GM13976 (cell line): ENCODE measurements around the gene CCDC148.

ENCODE experiments used
- DNase-seq: peaks from one replicate; pipeline ENCODE4 v3.0.0; 2012; ENCODE audit warnings: low spot score
- in situ Hi-C: fragments of 300-500 bp; cut with MboI; formaldehyde crosslinking; loops from one replicate; pipeline ENCODE4 v1.12.0; 2022; ENCODE audit warnings: low sequenced_read_pairs, mixed read lengths, inconsistent platforms; ENCODE audit not compliant: unreplicated experiment
- TF ChIP-seq, protein P1 (sequence below): IDR thresholded peaks from 2 replicates; pipeline ENCODE4 v1.5.1; 2012; ENCODE audit warnings: borderline replicate concordance, mild to moderate bottlenecking; ENCODE audit not compliant: insufficient read depth; ENCODE audit errors: extremely low read depth, missing control alignments, control extremely low read depth

The CCDC148 gene

DNA sequence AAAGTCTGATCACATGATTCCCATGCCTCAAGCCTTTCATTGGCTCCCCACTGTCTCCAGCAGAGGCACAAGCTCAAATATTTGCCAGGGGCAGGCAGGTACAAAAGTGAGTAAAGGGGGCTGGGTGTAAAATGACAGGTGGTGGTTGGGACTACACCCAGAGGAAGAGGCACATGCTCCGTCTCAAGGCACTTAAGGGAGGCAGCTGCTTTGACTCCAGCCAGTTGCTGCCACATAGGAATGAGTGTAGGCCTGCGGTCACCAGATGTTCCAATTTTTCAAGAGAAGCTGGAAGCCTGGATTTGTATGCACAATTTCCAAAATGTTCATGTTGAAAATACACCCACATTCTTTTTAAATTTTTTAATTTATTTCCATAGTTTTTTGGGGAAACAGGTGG lies 190.4 kb downstream of the CCDC148 start:
- TF ChIP-seq, protein P1, sequence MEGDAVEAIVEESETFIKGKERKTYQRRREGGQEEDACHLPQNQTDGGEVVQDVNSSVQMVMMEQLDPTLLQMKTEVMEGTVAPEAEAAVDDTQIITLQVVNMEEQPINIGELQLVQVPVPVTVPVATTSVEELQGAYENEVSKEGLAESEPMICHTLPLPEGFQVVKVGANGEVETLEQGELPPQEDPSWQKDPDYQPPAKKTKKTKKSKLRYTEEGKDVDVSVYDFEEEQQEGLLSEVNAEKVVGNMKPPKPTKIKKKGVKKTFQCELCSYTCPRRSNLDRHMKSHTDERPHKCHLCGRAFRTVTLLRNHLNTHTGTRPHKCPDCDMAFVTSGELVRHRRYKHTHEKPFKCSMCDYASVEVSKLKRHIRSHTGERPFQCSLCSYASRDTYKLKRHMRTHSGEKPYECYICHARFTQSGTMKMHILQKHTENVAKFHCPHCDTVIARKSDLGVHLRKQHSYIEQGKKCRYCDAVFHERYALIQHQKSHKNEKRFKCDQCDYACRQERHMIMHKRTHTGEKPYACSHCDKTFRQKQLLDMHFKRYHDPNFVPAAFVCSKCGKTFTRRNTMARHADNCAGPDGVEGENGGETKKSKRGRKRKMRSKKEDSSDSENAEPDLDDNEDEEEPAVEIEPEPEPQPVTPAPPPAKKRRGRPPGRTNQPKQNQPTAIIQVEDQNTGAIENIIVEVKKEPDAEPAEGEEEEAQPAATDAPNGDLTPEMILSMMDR = no peak
- in situ Hi-C loops = no loop called here
- no peak for DNase-seq

DNA sequence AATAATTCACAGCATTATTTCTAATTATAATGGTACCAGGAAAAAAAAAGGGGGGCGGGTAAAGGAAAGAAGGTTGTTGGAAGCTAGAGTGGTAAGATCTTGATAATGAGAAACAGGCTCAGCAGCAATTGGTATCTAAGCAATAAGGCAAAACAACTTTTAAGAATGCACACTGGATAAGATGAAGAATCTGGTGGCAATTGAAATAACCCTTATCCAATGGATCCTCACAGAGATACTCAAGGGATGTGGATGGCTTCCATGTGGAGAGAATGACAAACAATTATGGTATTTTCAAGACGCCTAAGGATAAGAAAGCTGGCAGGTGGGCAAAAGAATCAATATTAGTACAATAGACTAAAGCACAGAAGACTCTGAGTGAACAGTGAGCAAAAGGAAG lies 201.3 kb downstream of the CCDC148 start:
- in situ Hi-C loops = no loop called here
- no peak for DNase-seq
- TF ChIP-seq, protein P1 = no peak

DNA sequence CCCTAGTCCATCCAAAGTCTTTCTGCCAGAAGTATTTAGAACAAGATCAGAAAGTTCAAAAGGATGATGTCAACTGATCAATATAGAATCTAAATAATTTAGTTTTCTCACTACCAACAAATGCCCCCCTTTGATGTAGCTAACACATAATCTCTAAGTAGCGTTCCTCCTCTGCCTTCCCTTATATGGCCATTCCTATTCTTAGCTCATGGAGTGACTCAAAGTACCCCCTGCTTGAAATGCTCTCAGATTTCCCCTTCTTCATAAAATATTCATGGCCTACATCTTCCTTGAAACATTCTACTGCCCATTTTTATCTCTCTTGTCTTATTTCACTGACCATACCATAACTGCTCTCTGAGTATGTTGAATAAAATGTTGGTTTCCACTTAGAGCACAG lies 203.4 kb downstream of the CCDC148 start:
- in situ Hi-C loops = no loop called here

DNA sequence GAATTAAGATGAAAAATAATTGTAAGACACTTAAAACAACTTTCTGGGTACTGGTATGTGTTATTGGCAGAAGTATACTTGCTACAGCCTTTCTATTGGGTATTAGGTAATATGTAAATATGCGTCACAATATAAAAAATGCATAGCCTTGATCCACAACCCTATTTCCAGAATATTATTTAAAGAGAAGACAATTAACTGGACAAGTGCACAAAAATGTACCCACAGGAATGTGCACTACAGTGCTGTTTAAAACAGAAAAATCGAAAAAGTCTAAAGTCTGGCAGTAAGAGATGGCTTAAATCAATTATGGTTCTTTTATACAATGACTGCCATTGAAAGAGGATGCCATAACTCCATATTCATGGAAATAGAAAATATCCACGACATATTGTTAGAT lies 205.2 kb downstream of the CCDC148 start:
- TF ChIP-seq, protein P1 = no peak
- DNase-seq = no peak
- in situ Hi-C loops = no loop called here

More for the DNA sequence above, 203.4 kb downstream of the CCDC148 start:
- no peak for DNase-seq
- TF ChIP-seq, protein P1 = no peak

DNA sequence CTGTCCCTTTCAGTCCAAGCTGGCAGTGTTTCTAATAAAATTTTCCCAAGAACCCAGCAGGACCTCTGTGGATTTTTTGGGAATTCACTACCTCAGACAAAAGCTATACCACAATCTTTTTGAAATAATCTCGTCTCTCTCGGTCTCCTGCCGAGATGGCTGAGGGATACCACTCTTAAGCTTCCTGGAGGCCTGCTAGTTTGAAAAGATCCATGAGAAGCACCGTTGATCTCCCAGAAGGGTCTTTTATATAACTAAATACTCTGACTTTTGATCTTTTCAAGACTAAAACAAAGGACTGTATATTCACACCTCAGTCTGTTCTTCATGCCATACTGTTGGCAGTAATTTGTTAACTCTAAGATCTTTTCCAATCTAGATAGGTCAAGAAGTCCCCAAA lies 213.2 kb downstream of the CCDC148 start:
- DNase-seq = no peak
- in situ Hi-C loops = no loop called here
- TF ChIP-seq, protein P1 = no peak

DNA sequence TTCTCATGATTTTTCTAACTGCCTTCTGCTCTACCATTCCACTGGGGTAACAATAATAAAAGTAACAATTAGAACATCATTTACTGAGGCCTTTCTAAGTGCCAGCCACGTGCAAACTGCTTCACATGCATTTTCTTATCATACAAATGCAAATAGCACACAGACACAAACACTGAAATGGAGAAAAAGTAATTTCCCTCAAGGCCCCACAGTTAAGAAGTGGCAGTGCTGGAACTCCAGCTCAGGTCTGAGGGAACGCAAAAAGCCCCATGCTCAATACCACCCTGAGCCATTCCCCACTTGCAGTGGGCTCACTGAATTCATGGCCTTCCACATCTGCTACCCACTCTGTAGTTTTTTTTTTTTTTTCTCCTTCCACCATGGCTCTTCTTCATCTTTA lies 214.3 kb downstream of the CCDC148 start:
- in situ Hi-C loops = no loop called here
- TF ChIP-seq, protein P1 = no peak
- DNase-seq = no peak

DNA sequence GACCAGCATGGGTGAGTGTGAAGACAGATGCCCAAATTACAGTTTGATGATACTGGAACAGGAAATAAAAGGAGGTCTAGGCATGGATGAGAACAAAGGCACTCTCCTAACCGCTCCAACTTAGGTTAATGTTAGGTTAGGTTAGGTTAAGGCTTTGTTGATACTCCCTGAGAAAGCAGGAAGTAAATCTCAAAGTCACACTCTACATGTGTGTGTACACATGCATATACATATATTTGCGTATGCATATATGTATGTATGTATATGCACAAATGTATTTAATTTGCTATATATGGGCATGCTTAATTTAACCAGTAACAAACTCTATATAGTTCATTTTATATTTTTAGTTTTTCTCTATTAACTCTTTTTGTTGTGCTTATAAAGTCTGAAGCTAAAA lies 215.6 kb downstream of the CCDC148 start:
- TF ChIP-seq, protein P1 = no peak
- in situ Hi-C loops = no loop called here
- DNase-seq = no peak
